Measurements from ENCODE around the gene DGCR6L. TPM values are rescaled to one million over a fixed set of nuclear protein-coding genes. Genes with fewer than 3 reads are reported as not detected.
A peak's percentile ranks its signal among the peaks of the same experiment; 100 is the strongest.
"Not testable (repeated sequence)": the region's sequence is repeated elsewhere in the genome, so short reads cannot be mapped to it uniquely, and the experiment has no call there.

The DGCR6L gene
- total RNA-seq, 4 donors from 2014 or later = 29.7 to 67.6 (median 45.0) TPM

DNA sequence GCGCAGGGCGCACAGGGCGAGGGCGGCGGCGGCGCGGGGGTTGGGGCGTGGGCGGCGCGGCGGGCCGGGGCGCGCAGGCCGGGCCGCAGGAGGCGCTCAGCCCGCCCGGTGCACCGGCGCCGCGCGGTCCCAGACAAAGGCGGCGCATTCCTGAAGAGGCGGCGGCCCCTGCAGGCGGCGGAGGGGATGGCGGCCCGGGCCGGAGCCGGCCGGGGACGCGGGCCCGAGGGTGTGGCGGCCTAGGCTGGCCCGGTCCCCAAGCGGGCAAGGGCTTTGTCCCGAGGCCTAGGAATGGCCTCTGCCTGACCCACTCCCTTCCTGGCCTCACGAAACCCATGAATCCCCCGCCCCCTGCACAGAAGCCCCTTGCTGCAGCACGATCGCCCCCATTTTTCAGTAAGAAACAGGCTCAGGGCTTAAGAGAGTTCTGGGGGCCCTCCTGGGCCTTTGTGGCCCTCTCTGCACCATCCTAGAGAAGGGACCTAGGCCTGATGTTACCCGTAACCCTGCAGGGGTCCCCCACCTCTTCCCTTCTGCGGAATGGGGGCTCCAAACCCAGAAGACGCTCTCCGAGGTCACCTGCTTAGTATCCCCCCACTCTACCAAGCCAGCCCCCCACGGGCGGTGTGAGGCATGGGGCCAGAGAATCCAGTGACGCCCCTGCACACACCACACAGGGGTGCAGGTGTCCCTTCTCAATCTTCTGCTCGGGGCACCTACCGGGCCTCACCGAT lies 51.4 kb downstream of the DGCR6L start, which contains the start of gene RTN4R:
Gene RTN4R (minus strand): TSS at position 40 of the 734 bp plus-strand sequence. CDS start 226 bp downstream, outside the sequence.
- peak in 2 of 3 donors; percentile 66 to 72 for TF ChIP-seq CTCF (IDR thresholded peaks at IDR 0.05)
- DNase-seq (ENCODE audit: low spot score) = no peak
- peak; percentile 50 for ATAC-seq (ENCODE audit: low FRiP score)

DNA sequence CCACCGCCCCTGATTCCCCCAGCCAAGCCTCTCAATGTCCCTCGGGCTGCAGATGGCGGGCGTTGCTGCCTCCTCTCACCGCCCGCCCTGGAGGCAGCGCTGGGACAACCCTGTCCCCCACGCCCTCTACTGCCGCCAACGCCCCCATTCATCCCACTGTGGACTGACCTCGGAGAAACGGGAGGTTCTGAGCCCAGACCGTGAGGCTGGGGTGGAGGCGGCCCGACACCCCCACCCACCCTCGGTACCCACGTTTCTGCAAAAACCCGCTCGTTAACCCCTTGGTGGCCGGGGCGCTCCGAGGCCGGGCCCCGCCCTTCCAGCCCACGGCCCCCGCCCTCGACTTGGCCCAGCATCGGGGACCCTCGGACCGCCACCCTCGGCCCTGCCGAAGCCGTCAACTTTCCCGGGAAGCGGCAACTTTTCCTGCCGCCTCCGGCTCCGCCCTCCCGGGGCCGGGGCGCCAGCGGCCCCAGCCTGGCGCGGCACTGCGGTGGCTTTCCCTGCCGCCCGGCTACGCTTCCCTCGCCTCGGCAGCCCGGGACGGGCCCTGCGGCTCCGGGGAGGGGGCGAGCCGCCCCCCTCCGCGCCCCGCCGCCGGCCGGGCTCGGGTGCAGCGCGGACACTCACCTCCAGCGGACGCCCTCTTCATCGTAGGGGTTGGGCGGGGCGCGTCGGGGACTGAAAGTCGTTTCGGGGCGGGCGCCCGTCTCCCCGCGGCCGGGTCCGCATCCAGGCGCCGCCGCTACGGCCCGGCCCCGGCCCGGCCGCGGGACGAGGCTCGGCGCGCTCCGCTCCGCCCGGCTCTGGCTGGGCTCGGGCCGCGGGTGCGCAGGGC lies 52.2 kb downstream of the DGCR6L start:
- peak; percentile 4 for ATAC-seq (ENCODE audit: low FRiP score)
- no peak for TF ChIP-seq CTCF (IDR thresholded peaks at IDR 0.05)
- DNase-seq (ENCODE audit: low spot score) = no peak

DNA sequence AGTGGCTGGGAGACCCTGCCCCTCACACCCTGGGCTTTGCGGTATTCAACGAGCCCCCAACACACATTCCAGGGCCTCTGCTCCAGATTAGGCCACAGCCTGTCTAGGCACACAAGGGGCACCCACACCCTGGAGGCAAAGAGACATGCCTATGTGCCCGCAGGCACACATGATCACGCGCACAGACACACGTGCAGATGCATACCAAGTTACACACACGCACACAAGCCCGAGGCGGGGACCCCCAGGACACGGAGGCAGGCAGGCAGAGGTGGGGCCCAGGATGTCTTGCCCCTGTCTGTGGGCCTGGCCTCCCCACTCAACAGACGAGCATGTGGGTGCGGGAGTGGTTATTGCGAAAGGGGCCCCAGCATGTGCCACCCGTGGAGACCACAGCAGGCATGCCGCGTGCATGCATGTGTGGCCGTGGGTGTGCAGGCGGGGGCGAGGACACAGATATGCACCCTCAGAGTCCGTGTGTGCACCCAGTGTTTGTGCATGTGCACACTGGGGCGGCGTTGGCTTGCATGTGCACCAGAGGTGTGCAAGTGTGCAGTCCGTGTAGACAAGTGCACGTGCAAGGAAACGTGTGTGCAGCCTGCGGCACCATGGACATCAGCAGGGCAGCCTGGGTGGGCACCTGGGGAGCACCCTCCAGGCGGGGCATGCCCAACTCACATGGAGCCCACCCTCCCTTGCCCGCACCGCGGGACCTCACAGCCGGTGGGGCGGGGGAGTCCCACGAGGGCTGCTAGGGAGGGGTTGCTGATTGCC lies 53.0 kb downstream of the DGCR6L start:
- not testable (repeated sequence) for ATAC-seq (ENCODE audit: low FRiP score); DNase-seq (ENCODE audit: low spot score)

- DNase-seq (ENCODE audit: low spot score); ATAC-seq (ENCODE audit: low FRiP score): not testable (repeated sequence)
Measured at GRCh38 chr22:20265772-20266666, 53.8 kb downstream of the DGCR6L start.

- TF ChIP-seq CTCF (IDR thresholded peaks at IDR 0.05) = no peak
Measured at GRCh38 chr22:20264614-20265452, 55.0 kb downstream of the DGCR6L start.

More at GRCh38 chr22:20264614-20265452, 55.0 kb downstream of the DGCR6L start:
- ATAC-seq (ENCODE audit: low FRiP score) (no peak), DNase-seq (ENCODE audit: low spot score) (no peak)

Other genes starting within 250 kb of the DGCR6L start
- gene DGCR8, start 239.8 kb downstream of the DGCR6L start, total RNA-seq = 10 to 100 TPM; 16.9 to 33.5 (median 24.1) TPM
- 100 to 1,000 TPM; 146 to 285 (median 159) TPM for gene RANBP1, start 204.0 kb downstream of the DGCR6L start, total RNA-seq
- gene TRMT2A, start 202.8 kb downstream of the DGCR6L start, total RNA-seq = 10 to 100 TPM; 32.4 to 58.5 (median 49.0) TPM
- gene ZDHHC8, start 188.3 kb downstream of the DGCR6L start, total RNA-seq = 10 to 100 TPM in 3 of 4 donors, 1 to 10 TPM in 1; 9.5 to 23.3 (median 16.4) TPM
- gene CCDC188, start 169.0 kb downstream of the DGCR6L start, total RNA-seq = 1 to 10 TPM in 1 of 4 donors, under 1 TPM in 2, not detected in 1; 0.28 to 1.8 (median 0.56) TPM
- 1 to 10 TPM in 2 of 4 donors, under 1 TPM in 2; 0.25 to 2.3 (median 1.3) TPM for gene RTN4R, start 51.7 kb downstream of the DGCR6L start, total RNA-seq
- 1 to 10 TPM; 3.2 to 8.8 (median 5.9) TPM for gene ZNF74, start 74.1 kb upstream of the DGCR6L start, total RNA-seq
- 10 to 100 TPM in 2 of 4 donors, 1 to 10 TPM in 2; 9.4 to 17.9 (median 12.3) TPM for gene SCARF2, start 117.8 kb upstream of the DGCR6L start, total RNA-seq
- gene KLHL22, start 175.7 kb upstream of the DGCR6L start, total RNA-seq = 10 to 100 TPM; 19.8 to 45.0 (median 32.9) TPM
- gene MED15, start 187.6 kb upstream of the DGCR6L start, total RNA-seq = 10 to 100 TPM; 36.5 to 90.5 (median 57.2) TPM